ENCODE measurements around the gene RASL10A.

Gene RASL10A

DNA sequence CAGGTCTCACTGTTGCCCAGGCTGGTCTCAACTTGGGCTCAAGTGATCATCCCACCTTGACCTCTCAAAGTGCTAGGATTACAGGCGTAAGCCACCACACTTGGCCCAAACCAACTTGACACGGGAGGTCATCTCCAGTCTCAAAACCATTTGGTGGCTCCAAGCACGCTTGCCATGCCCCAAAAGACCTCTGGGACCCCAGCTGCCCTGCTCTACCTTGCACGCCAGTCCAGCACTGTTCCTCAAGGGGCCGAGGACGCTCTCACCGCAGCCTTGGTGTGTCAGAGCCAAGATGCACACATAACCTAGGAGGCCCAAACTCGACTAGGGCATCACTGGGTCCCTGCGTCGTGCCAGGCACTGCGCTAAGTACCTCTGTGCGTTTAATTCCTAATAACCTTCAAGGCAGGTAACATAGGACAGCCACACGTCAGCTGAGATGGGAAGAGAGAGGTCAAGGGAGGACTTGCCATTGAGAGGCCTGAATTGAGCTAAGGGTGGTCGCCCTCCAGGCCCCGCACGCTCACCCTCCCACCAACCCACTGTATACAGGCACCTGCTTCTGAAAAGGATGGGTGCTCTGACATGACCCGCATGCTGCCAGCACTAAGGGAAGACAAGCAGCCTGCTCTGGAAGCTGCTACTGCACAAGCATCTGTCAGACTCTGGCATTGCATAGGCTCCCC, 13.6 kb downstream of the RASL10A start:
- no peak for DNase-seq

DNA sequence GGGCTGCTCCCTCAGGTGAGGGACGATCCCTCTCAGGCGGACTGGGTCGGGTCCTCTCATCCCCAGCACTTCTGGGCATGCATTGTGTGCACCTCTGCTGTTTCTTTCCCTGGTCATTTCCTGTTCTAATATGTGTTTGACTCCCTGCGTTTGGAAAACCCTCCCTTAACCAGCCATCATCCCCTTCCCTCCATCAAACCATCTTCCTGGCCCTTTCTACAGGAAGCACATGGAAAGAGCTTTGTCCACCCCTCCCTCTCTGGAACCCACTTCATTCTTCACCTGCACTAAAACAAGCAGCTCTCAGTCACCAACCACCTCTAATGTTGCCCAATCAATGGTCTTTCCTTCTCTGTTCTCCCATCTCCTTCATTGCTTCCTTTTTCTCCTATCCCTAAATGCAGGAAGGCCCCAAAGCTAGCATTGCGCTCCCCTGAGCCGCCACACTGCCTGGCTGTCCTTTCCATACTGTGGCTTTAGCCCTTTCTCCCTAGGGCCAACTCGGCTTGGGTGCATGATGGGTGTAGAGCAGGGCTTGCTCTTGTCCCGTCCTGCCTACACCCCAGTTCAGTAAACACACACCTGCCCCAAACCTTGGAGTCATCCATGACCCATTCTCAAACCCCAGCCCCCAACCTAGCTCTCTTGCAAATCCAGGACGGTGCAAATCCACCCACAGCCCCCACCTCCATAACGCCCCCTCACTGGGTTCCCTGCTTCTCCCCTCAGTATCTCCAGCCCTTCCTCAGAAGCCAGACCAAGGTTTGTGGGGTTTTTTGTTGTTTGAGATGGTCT, 14.5 kb downstream of the RASL10A start:
- no peak for DNase-seq

DNA sequence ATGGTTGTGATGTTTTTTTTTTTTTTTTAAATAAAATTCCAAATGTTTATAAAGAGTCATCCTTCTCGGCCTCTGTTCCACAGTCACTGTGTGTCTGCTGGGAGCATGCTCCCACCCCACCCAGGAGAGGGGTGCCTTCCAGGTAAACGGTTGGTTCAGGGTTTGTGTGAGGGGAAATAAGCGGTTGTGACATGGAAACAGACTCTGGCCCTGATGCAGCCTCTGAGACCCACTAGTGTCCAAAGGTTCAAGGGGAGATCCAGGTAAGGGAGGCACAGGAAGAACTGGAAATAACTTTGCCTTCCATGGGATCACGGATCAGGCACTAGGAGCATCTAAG, 15.1 kb downstream of the RASL10A start:
- DNase-seq, result no peak

GRCh38 chr22:29299136-29299900, 16.2 kb downstream of the RASL10A start:
- DNase-seq, result no peak

- no peak for DNase-seq
These were observed 16.9 kb downstream of the RASL10A start for GRCh38 chr22:29298641-29299040.

- DNase-seq, result no peak
These were observed 23.1 kb downstream of the RASL10A start for GRCh38 chr22:29292379-29292778.

DNA sequence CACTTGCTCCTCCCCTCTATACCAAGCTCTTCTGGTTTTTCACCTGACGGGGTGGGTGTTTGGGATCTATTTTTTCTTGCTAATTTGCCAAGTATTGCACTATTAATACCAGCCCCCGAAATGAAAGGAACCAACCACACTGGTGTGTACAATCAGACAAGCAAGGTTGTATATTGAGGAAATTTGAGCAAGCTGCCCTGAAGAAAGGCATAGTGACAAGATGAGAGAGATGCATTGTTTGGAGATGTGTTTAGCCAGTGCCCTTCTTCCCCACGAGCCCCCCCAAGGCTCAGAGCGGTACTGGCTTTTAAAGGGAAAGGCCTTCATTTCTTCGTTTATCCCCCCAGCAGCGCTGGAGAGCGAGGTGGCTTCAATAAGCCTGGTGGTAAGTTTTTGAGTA, 24.3 kb downstream of the RASL10A start:
- DNase-seq, result no peak

- no peak for DNase-seq
These were observed 25.4 kb downstream of the RASL10A start for GRCh38 chr22:29290061-29290460.

DNA sequence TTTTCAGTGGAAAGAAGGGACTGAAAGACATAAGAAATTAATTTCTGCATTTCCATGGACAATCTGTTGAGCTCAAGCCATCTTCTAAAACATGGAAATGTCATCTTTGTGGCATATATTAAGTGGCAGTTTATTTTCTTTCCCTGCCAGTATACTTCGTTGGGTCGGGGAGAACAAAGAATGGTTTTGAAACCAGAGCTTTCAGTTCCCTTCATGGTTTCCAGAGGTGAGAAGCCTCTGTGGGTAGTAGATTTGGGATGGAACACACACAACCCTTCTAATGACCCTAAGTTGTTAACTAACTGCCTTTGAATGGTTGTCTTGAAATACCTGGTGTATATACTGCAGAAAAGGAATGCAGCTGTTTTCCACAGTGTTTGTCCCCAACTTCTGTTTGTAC, 26.7 kb downstream of the RASL10A start:
- DNase-seq, result no peak

GRCh38 chr22:29284196-29284595, 31.3 kb downstream of the RASL10A start:
- no peak for DNase-seq

DNA sequence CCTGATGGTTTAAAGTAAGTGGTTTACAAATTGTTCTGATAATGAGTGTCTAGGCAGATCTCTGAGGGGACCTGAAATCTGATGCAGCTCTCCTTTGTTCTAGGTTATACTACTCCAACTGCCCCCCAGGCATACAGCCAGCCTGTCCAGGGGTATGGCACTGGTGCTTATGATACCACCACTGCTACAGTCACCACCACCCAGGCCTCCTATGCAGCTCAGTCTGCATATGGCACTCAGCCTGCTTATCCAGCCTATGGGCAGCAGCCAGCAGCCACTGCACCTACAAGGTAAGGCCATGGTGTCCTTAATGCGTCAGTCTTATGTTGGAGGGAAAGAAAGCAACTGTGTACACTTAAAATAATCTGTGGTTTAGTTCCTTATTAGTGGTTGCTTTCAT, 37.6 kb downstream of the RASL10A start:
- no peak for DNase-seq

- DNase-seq, result no peak
These were observed 39.5 kb downstream of the RASL10A start for GRCh38 chr22:29275819-29276565.

GRCh38 chr22:29275167-29275566, 40.3 kb downstream of the RASL10A start:
- DNase-seq, result no peak

- no peak for DNase-seq
These were observed 42.9 kb downstream of the RASL10A start for GRCh38 chr22:29272624-29273023.

DNA sequence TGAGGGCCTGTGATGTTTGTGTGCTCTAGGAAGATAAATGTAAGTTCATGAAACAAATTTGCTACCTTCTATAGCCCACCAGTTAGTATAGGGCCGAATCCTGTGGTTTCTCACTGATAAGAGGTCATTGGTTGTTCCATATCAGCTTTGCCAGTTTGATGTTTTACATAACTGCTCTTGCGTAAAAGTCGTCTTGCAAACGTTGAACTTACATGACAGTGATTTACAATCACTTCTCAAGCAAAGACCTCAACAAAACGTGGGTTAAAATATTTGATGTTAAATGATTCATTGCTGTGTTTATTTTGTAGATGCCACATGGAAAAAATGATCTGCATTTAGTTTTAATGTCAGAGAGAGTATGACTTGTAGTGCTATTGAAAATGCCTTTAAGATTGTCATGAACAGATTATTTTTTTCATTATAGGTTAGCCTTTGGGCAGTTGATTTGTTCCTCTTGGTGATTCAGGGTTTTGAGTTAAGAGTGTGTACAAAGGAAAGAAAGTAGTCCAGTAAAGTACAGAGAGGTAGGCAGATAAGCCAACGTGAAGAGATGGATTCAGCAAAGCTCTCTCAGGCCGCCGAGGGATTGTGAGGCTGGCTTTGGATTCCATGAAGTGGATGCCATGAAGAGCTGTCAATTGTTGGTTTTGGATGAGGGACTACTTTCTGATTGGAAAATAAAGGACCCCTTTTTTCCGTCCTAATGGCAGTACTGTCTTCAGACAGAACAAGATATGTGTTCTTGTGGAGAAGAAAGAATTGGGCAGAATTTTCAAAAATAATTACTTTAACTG, 44.8 kb downstream of the RASL10A start:
- DNase-seq, result no peak

- DNase-seq, result no peak
These were observed 45.6 kb downstream of the RASL10A start for GRCh38 chr22:29269731-29270474.

DNA sequence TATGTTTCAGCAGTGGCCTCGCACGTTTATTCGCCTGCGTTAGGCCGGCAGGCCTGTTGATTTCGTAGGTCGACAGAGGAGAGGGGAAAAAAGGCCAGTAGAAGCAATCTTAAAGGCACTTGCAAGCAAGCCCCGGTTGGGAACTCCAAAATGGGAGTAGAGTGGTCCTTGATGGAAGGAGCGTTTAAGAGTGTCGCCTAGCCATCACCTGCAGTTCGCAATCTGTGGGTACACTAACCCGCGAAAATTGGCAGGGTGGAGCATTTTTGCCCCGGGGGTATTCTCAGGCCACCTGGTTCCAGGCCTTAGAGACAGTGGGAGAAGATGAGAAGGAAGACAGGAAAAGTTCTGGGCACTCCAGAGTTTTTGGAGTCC, 46.3 kb downstream of the RASL10A start:
- DNase-seq, result no peak

DNA sequence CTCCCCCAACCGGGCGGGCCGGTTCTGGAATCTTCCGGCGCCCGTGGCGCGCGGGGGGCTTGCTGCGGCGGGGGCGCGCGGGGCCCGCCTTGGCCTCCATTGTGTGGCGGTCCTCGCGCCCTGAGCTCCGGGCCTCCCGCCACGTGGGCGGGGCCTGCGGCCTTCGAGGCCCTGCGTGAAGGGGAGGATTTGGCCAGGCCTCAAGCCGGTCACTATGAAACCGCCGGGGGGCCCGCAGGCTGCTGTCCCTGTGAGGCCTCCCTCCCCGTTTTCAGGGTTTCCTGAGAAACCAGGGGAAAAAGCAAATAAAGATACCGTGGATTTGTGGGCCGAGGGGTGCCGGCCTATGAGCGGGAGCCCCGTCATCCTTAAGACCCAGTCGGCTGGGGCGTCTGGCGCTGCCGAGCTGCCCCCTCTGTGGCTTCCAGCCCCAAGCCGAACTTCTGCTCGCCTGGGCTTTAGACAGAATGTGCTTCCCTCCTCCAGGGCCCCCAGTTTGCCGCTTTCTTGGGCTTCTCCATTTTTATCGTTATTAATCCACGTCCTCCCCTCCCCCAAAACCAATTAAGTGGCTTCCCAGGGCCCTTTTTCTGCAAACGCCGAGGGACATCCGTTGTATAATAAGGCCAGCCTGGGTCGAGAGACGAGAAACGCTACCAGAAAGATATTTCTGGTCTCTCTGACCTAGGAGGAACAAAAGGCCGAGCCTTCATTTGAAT, 46.8 kb downstream of the RASL10A start:
- peak; percentile 32 for DNase-seq

GRCh38 chr22:29267858-29268510, 47.5 kb downstream of the RASL10A start, which contains the start of the genes EWSR1 and RHBDD3:
Gene EWSR1 (plus strand): TSS chr22:29268268. CDS start chr22:29268337, 69 bp downstream.
Gene RHBDD3 (minus strand): TSS chr22:29267981. CDS start chr22:29265626, 2,355 bp downstream.
- peak; percentile 89 for DNase-seq

DNA sequence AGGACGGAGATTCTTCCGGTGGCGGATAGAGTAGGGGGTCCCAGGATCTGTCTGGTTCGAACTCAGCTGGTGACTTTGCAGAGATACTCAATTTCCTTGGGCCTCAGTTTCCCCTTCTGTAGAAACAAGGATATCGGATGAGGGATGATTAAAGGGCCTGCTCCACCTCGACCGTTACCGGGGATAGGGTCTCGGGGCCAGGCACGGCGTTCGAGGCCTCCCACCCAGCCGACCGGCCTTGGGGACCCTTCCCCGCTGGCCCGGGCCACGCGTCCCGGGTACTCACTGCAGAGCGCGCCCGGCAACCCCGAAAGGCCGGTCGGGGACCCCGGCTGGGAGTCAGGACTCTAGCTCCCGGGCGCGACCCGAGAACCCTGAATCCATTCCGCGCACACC, 48.0 kb downstream of the RASL10A start:
- DNase-seq, result no peak

All from NCI-H345 (cell line).